K562 (cell line): ENCODE measurements around the gene PLCG2. TPM values are rescaled to one million over a fixed set of nuclear protein-coding genes. Genes with fewer than 3 reads are reported as not detected.
A peak's percentile ranks its signal among the peaks of the same experiment; 100 is the strongest.

ENCODE experiments used
- ATAC-seq: fragments of 200-7000 bp; cut with Tn5 transposase; 3 replicates; pipeline ENCODE4 v1.9.1; 2020; ENCODE audit warnings: moderate library complexity
- BruUV-seq: library from RNA; stranded (reverse); fragments of 400-500 nt; replicated peaks from 2 replicates; lab custom pipeline; 2021; lab: Mats Ljungman, UMichigan
- CTCF ChIA-PET: fragments of 300-600 bp; formaldehyde crosslinking; extraction: SDS; loops from one replicate; lab custom pipeline; 2021; ENCODE audit warnings: low intra/inter-chr PET ratio; lab: Yijun Ruan, JAX
- POLR2A ChIA-PET: fragments of 300-600, 350-650 bp; sonication (Branson Sonifier 250); formaldehyde crosslinking; extraction: SDS; loops from one replicate; lab custom pipeline; 2021; ENCODE audit warnings: antibody characterized with exemption, inconsistent platforms; lab: Yijun Ruan, JAX
- DNase-seq, 4 experiments: peaks; one replicate each; pipeline versions ENCODE4 v3.0.0 to v3.0.0-alpha.2; 2011 to 2018; ENCODE audit warnings: low spot score in 3 of 4, mixed read lengths in 3 of 4; ENCODE audit errors: extremely low read depth in 1 of 4
- FAIRE-seq: peaks from 2 replicates; lab custom pipeline; 2011; peaks lifted over from hg19 to GRCh38; lab: Jason Lieb, UNC
- H2AFZ ChIP-seq: 2 replicates; pipeline ENCODE4 v1.6.0; 2011; ENCODE audit warnings: low read depth, low read length, control low read depth, inconsistent platforms
- H3K27ac ChIP-seq: fragments of 200-600 bp; 3 replicates; pipeline ENCODE4 v1.8.0; 2011; ENCODE audit warnings: low read depth, mild to moderate bottlenecking, control low read depth, inconsistent platforms, low read length, moderate library complexity, mixed read lengths; ENCODE audit errors: extremely low read depth
- H3K27me3 ChIP-seq, 2 experiments: fragments of 300-600 bp in 1 of 2; 2 replicates in 1 of 2; 3 replicates in 1 of 2; pipeline versions ENCODE4 v1.6.0 to v1.8.0; 2011; ENCODE audit warnings: inconsistent platforms in 2 of 2, low read length in 2 of 2, mild to moderate bottlenecking in 1 of 2, mixed read lengths in 1 of 2, moderate library complexity in 1 of 2; ENCODE audit not compliant: control insufficient read depth in 2 of 2, insufficient read depth in 2 of 2
- H3K36me3 ChIP-seq: fragments of 300-600 bp; 3 replicates; pipeline ENCODE4 v1.8.0; 2011; ENCODE audit warnings: mild to moderate bottlenecking, low read length, inconsistent platforms; ENCODE audit not compliant: control insufficient read depth, insufficient read depth
- H3K4me1 ChIP-seq, 2 experiments: fragments of 200-600 bp in 1 of 2; replicated peaks in 1 of 2; 2 replicates in 1 of 2; 3 replicates in 1 of 2; pipeline versions ENCODE4 v1.5.1 to v1.8.0; 2011; ENCODE audit warnings: inconsistent platforms in 2 of 2, low read length in 2 of 2, mild to moderate bottlenecking in 1 of 2, mixed read lengths in 1 of 2, moderate library complexity in 1 of 2; ENCODE audit not compliant: control insufficient read depth in 2 of 2, insufficient read depth in 2 of 2
- H3K4me2 ChIP-seq: 2 replicates; pipeline ENCODE4 v1.6.1; 2011; ENCODE audit warnings: low read length, control low read depth, inconsistent platforms, mixed read lengths; ENCODE audit not compliant: insufficient read depth
- H3K4me3 ChIP-seq: fragments of 200-600 bp; sonication (generic), shearing (Covaris generic); 2 replicates; pipeline ENCODE4 v1.5.1; 2016; ENCODE audit warnings: control low read depth, inconsistent platforms
- H3K79me2 ChIP-seq: fragments of 200-600 bp; 3 replicates; pipeline ENCODE4 v1.8.0; 2011; ENCODE audit warnings: low read length, inconsistent platforms; ENCODE audit not compliant: control insufficient read depth, insufficient read depth
- H3K9ac ChIP-seq, 2 experiments: 2 replicates each; pipeline versions ENCODE4 v1.6.0 to v1.6.1; 2011; ENCODE audit warnings: low read depth in 2 of 2, low read length in 2 of 2, control low read depth in 1 of 2, inconsistent platforms in 1 of 2, mild to moderate bottlenecking in 1 of 2, mixed read lengths in 1 of 2; ENCODE audit not compliant: insufficient read depth in 1 of 2
- H3K9me1 ChIP-seq: one replicate; pipeline ENCODE4 v1.6.0; 2011; ENCODE audit warnings: inconsistent platforms, mild to moderate bottlenecking, low read length, moderate library complexity; ENCODE audit not compliant: control insufficient read depth, insufficient read depth
- H3K9me3 ChIP-seq: replicated peaks from 2 replicates; pipeline ENCODE4 v1.5.1; 2011; ENCODE audit warnings: low read depth, low read length, inconsistent platforms; ENCODE audit not compliant: control insufficient read depth, insufficient read depth
- H4K20me1 ChIP-seq: replicated peaks from 2 replicates; pipeline ENCODE4 v1.6.1; 2011; ENCODE audit warnings: low read length, inconsistent platforms, mixed read lengths; ENCODE audit not compliant: control insufficient read depth, insufficient read depth
- BHLHE40 ChIP-seq: IDR thresholded peaks from 2 replicates; pipeline ENCODE4 v1.6.1; 2011; ENCODE audit warnings: low read length, improper control_type of control experiment
- CREM ChIP-seq: IDR thresholded peaks from 2 replicates; pipeline ENCODE4 v1.6.1; 2014; ENCODE audit warnings: antibody characterized with exemption, low read depth
- EGR1 ChIP-seq: fragments of 450-650 bp; conservative IDR thresholded peaks from 2 replicates; pipeline ENCODE4 v1.6.1; 2017; ENCODE audit warnings: mild to moderate bottlenecking
- HEY1 ChIP-seq: fragments of 250-450 bp; sonication (Bioruptor Pico); IDR thresholded peaks from 2 replicates; pipeline ENCODE4 v1.5.0; 2020; ENCODE audit warnings: mild to moderate bottlenecking, moderate library complexity, borderline replicate concordance
- MAZ ChIP-seq, 2 experiments: fragments of 450-650 bp in 1 of 2; sonication (generic) in 1 of 2; formaldehyde crosslinking; IDR thresholded peaks in 1 of 2; conservative IDR thresholded peaks in 1 of 2; 2 replicates each; pipeline versions ENCODE4 v1.4.0 to v1.5.0; 2020; ENCODE audit warnings: mild to moderate bottlenecking in 1 of 2, missing genetic modification reagents in 1 of 2
- RBM14 ChIP-seq: fragments of 200-400 bp; formaldehyde crosslinking; IDR thresholded peaks from 2 replicates; pipeline ENCODE4 v1.6.1; 2018; ENCODE audit warnings: low read depth, mild to moderate bottlenecking, low read length, moderate library complexity, borderline replicate concordance; ENCODE audit not compliant: insufficient read depth
- SPI1 ChIP-seq: IDR thresholded peaks from 2 replicates; pipeline ENCODE4 v1.6.1; 2011; ENCODE audit warnings: low read depth, low read length, control low read depth, borderline replicate concordance
- ZFX ChIP-seq: sonication (generic); formaldehyde crosslinking; IDR thresholded peaks from 2 replicates; pipeline ENCODE4 v1.8.0; 2022; ENCODE audit warnings: mild to moderate bottlenecking, missing genetic modification reagents, moderate library complexity
- ZNF146 ChIP-seq: IDR thresholded peaks from one replicate; pipeline ENCODE4 v1.6.1; 2018; ENCODE audit warnings: missing compliant biosample characterization; ENCODE audit not compliant: unreplicated experiment
- ZNF3 ChIP-seq: fragments of 250-450 bp; sonication (Bioruptor Pico); IDR thresholded peaks from 2 replicates; pipeline ENCODE4 v1.5.0; 2021; ENCODE audit warnings: mild to moderate bottlenecking, moderate library complexity
- ZZZ3 ChIP-seq: fragments of 450-650 bp; IDR thresholded peaks from 2 replicates; pipeline ENCODE4 v1.6.1; 2016; ENCODE audit warnings: antibody characterized with exemption, mild to moderate bottlenecking, moderate library complexity
- WGBS: fragments of 100-300 bp; shearing (Covaris generic); methylation state at CpG from one replicate; pipeline ENCODE4 v1.1.6; 2016; ENCODE audit warnings: low coverage, mixed read lengths; ENCODE audit not compliant: insufficient coverage; ENCODE audit errors: missing lambda C conversion rate; 5-methylcytosine and 5-hydroxymethylcytosine counted together
- in situ Hi-C: fragments of 300-500 bp; cut with MboI; formaldehyde crosslinking; loops from 4 replicates; pipeline ENCODE4 v1.15.0; 2018; ENCODE audit warnings: inconsistent platforms, mixed read lengths
- intact Hi-C: fragments of 100-400 bp; cut with micrococcal nuclease; formaldehyde crosslinking; loops from 2 replicates; pipeline ENCODE4 v1.14.2; 2022
- polyA plus RNA-seq, 8 experiments: library from polyadenylated mRNA; depleted of rRNA in 4 of 8; stranded (reverse) in 5 of 8; unstranded in 3 of 8; fragments of >200 nt; fragmentation: Nextera tagmentation in 2 of 8; fragmentation: Illumina TruSeq in 1 of 8; extraction: Ambion mirVana in 2 of 8; extraction: Trizol in 1 of 8; gene quantifications; 2 replicates each; pipeline versions ENCODE4 v1.2.1 to v1.2.3, GENCODE V29; 2011 to 2014; ENCODE audit warnings: inconsistent platforms in 1 of 8, missing spikeins in 1 of 8
- total RNA-seq, 7 experiments: library from RNA; depleted of rRNA in 6 of 7; stranded (reverse); fragments of >200 nt in 6 of 7; fragmentation: Illumina TruSeq in 2 of 7; extraction: Trizol in 2 of 7; gene quantifications; 2 replicates each; pipeline versions ENCODE4 v1.2.1 to v1.2.3, GENCODE V29; 2011 to 2021; ENCODE audit warnings: low replicate concordance in 1 of 7
- TF ChIP-seq, protein P1 (sequence below): fragments of 200-800 bp; sonication (Bioruptor generic); IDR thresholded peaks from 2 replicates; pipeline ENCODE4 v1.6.1; 2017; ENCODE audit warnings: missing genetic modification characterization, missing compliant biosample characterization
- TF ChIP-seq, protein P2 (sequence below): fragments of 450-650 bp; IDR thresholded peaks from 2 replicates; pipeline ENCODE4 v1.6.1; 2017; ENCODE audit warnings: mild to moderate bottlenecking, moderate library complexity
- TF ChIP-seq, protein P3 (sequence below): fragments of 250-450 bp; sonication (Bioruptor Pico); IDR thresholded peaks from 2 replicates; pipeline ENCODE4 v1.4.0; 2020; ENCODE audit warnings: mild to moderate bottlenecking
- TF ChIP-seq, protein P4 (sequence below): sonication (generic); formaldehyde crosslinking; IDR thresholded peaks from 2 replicates; pipeline ENCODE4 v1.8.1; 2022; ENCODE audit warnings: missing genetic modification reagents

The PLCG2 gene
- total and polyA plus RNA-seq, 9 of the 15 experiments (the other 6 are each of a cell fraction or from before 2014, with no cell fraction given) = 0.94 to 7.1 (median 3.1) TPM

DNA sequence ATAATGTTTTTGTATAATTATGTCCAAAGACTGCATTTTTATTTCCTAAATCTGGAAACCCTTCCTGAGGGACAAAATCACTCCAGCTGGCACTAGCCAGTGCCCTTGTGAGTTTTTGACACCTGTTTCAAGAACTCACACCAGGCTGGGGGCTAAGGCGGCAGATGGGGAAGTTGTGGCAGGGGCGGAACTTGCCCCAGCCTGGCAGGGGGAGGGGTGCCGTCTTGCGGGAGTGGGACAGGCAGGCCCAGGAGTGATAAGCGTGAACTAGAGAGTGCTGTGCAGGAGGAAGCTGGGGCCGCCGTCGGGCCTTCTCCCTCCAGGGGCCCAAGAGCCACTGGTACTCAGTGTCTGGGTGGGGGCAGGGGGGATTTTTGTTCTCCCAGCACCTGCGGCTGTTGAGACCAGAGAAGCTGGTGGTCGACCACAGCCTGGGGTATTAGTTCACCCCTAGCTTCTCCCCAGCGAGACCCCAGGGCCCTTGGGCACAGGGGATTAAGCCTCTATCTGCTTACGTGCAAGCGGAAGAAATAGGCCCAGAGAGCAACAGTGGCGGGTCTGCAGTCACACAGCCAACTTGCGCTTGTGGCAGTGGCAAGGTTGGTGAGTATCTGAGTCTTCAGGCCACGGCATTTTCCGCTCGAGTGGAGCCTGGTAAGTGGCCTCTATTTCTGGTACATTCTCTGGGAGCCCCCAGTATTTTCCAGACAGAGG is 40.2 kb upstream of the PLCG2 start:
- no peaks in the 10 kb centered on the region for H3K9me1 ChIP-seq
- no peaks in the 10 kb centered on the region for H3K36me3 ChIP-seq
- H3K79me2 ChIP-seq = no peaks in the 10 kb centered on the region
- DNase-seq = peak; percentile 53 to 64 (median 59)
- H4K20me1 ChIP-seq = no peaks in the 10 kb centered on the region; the same call in 1 of the 2 replicates
- H2AFZ ChIP-seq = peak overlapping the region; percentile 78
- H3K9ac ChIP-seq = peak overlapping the region in 1 of 2 experiments; percentile 32; a peak in 1 of 4 replicates
- 0 out of 2 replicates have a peak overlapping the region, but pooled peaks have one; percentile 14 for H3K4me2 ChIP-seq
- H3K27ac ChIP-seq = no peak overlapping the region
- ATAC-seq = peak; percentile 66
- H3K27me3 ChIP-seq = peaks cover 0 to 4% of the 10 kb centered on the region in 2 experiments; a peak in 1 of 5 replicates
- no peak overlapping the region for H3K4me3 ChIP-seq
- CTCF ChIA-PET = interaction anchor here (0.6 to 3.0 kb wide), 5 partner anchors 116 to 934 kb away, joined by 3 to 31 read pairs (median 10); no protein-coding TSS in a partner anchor
- in situ Hi-C loops (loop anchor here (25.0 kb wide), 2 partner anchors 727 to 1202 kb away; partner anchors contain the start of genes CENPN, CMC2 and DYNLRB2), intact Hi-C loops (loop anchor here (5.0 kb wide), 4 partner anchors 337 to 812 kb away; no protein-coding TSS in a partner anchor)
- POLR2A ChIA-PET = interaction anchor here (0.6 kb wide), 3 partner anchors 225 to 367 kb away, joined by 3 to 4 read pairs (median 4); no protein-coding TSS in a partner anchor
- H3K9me3 ChIP-seq = no peaks in the 10 kb centered on the region
- WGBS = 41% methylated on average over 18 of the region's 18 CpGs
- FAIRE-seq = peak; percentile 19
- H3K4me1 ChIP-seq = peaks cover 17 to 18% of the 10 kb centered on the region in 2 experiments
- no TSS peak for BruUV-seq
- TF ChIP-seq EGR1 (no peak), MAZ (CRISPR knock-in tag; conservative IDR thresholded peaks at IDR 0.05 in 1 of 2, IDR thresholded peaks at IDR 0.05 in 1 of 2) (peak; percentile 28 to 51; a peak in 1 of 4 replicates), CREM (0 out of 2 replicates have a peak, but pooled peaks have one; percentile 31), ZZZ3 (no peak), RBM14 (no peak), HEY1 (CRISPR knock-in tag) (no peak), ZNF3 (no peak), SPI1 (peak; percentile 64; the same call in 1 of the 2 replicates), ZFX (CRISPR knock-in tag) (peak; percentile 57), ZNF146 (CRISPR knock-in tag) (no peak), BHLHE40 (0 out of 2 replicates have a peak, but pooled peaks have one; percentile 26)
- TF ChIP-seq, protein P1, sequence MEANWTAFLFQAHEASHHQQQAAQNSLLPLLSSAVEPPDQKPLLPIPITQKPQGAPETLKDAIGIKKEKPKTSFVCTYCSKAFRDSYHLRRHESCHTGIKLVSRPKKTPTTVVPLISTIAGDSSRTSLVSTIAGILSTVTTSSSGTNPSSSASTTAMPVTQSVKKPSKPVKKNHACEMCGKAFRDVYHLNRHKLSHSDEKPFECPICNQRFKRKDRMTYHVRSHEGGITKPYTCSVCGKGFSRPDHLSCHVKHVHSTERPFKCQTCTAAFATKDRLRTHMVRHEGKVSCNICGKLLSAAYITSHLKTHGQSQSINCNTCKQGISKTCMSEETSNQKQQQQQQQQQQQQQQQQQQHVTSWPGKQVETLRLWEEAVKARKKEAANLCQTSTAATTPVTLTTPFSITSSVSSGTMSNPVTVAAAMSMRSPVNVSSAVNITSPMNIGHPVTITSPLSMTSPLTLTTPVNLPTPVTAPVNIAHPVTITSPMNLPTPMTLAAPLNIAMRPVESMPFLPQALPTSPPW (CRISPR knock-in tag) = peak; percentile 63
- TF ChIP-seq, protein P2, sequence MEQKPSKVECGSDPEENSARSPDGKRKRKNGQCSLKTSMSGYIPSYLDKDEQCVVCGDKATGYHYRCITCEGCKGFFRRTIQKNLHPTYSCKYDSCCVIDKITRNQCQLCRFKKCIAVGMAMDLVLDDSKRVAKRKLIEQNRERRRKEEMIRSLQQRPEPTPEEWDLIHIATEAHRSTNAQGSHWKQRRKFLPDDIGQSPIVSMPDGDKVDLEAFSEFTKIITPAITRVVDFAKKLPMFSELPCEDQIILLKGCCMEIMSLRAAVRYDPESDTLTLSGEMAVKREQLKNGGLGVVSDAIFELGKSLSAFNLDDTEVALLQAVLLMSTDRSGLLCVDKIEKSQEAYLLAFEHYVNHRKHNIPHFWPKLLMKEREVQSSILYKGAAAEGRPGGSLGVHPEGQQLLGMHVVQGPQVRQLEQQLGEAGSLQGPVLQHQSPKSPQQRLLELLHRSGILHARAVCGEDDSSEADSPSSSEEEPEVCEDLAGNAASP = no peak
- TF ChIP-seq, protein P3, sequence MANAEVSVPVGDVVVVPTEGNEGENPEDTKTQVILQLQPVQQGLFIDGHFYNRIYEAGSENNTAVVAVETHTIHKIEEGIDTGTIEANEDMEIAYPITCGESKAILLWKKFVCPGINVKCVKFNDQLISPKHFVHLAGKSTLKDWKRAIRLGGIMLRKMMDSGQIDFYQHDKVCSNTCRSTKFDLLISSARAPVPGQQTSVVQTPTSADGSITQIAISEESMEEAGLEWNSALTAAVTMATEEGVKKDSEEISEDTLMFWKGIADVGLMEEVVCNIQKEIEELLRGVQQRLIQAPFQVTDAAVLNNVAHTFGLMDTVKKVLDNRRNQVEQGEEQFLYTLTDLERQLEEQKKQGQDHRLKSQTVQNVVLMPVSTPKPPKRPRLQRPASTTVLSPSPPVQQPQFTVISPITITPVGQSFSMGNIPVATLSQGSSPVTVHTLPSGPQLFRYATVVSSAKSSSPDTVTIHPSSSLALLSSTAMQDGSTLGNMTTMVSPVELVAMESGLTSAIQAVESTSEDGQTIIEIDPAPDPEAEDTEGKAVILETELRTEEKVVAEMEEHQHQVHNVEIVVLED (CRISPR knock-in tag) = no peak
- TF ChIP-seq, protein P4, sequence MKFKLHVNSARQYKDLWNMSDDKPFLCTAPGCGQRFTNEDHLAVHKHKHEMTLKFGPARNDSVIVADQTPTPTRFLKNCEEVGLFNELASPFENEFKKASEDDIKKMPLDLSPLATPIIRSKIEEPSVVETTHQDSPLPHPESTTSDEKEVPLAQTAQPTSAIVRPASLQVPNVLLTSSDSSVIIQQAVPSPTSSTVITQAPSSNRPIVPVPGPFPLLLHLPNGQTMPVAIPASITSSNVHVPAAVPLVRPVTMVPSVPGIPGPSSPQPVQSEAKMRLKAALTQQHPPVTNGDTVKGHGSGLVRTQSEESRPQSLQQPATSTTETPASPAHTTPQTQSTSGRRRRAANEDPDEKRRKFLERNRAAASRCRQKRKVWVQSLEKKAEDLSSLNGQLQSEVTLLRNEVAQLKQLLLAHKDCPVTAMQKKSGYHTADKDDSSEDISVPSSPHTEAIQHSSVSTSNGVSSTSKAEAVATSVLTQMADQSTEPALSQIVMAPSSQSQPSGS (CRISPR knock-in tag) = no peak
